Mesodermal cell (in vitro differentiated cells): ENCODE results near the gene FAM228A.

Experiments used
- H3K27ac ChIP-seq: 2 replicates; pipeline ENCODE4 v1.7.0; 2013; ENCODE audit warnings: mild to moderate bottlenecking, low read depth, low read length, moderate library complexity; ENCODE audit not compliant: severe bottlenecking
- H3K36me3 ChIP-seq: 2 replicates; pipeline ENCODE4 v1.7.1; 2013; ENCODE audit warnings: mild to moderate bottlenecking, low read length, moderate library complexity; ENCODE audit not compliant: control insufficient read depth, insufficient read depth
- H3K4me1 ChIP-seq: one replicate; pipeline ENCODE4 v1.7.1; 2013; ENCODE audit warnings: mild to moderate bottlenecking, low read length; ENCODE audit not compliant: insufficient read depth, control insufficient read depth, poor library complexity, severe bottlenecking
- H3K4me3 ChIP-seq: 2 replicates; pipeline ENCODE4 v1.7.0; 2013; ENCODE audit warnings: low read length, control low read depth, mild to moderate bottlenecking; ENCODE audit not compliant: insufficient read depth, poor library complexity, severe bottlenecking; ENCODE audit errors: extremely low read depth
- H3K9me3 ChIP-seq: 2 replicates; pipeline ENCODE4 v1.7.1; 2013; ENCODE audit warnings: mild to moderate bottlenecking, low read length, moderate library complexity; ENCODE audit not compliant: control insufficient read depth
- WGBS, 2 experiments: methylation state at CpG; one replicate each; pipeline ENCODE4 v1.1.5; 2013; ENCODE audit warnings: missing lambda C conversion rate in 2 of 2; ENCODE audit not compliant: insufficient coverage in 2 of 2; 5-methylcytosine and 5-hydroxymethylcytosine counted together

Gene FAM228A

GRCh38 chr2:24222946-24223345 lies 48.1 kb downstream of the FAM228A start:
- Histone ChIP-seq H3K4me1 (peaks cover 5% of the 10 kb centered on the region), H3K36me3 (no peaks in the 10 kb centered on the region), H3K27ac (no peak overlapping the region), H3K4me3 (no peak overlapping the region), H3K9me3 (no peaks in the 10 kb centered on the region)
- WGBS, 2 experiments: 66 to 68% methylated on average over 4 of the region's 6 CpGs

GRCh38 chr2:24225499-24226242 lies 50.8 kb downstream of the FAM228A start:
- H3K9me3 ChIP-seq: no peaks in the 10 kb centered on the region
- no peaks in the 10 kb centered on the region for H3K36me3 ChIP-seq
- WGBS, 2 experiments: 92 to 95% methylated on average over 7 of the region's 9 CpGs
- no peak overlapping the region for H3K27ac ChIP-seq
- H3K4me1 ChIP-seq: no peaks in the 10 kb centered on the region
- no peak overlapping the region for H3K4me3 ChIP-seq

- WGBS, 2 experiments: no CpG with 5 or more reads among the region's 1 CpG
Observed at GRCh38 chr2:24228470-24228869, 53.6 kb downstream of the FAM228A start.

GRCh38 chr2:24231461-24231881 lies 56.6 kb downstream of the FAM228A start:
- no peak overlapping the region for H3K27ac ChIP-seq

More at GRCh38 chr2:24228470-24228869, 53.6 kb downstream of the FAM228A start:
- Histone ChIP-seq H3K36me3 (no peaks in the 10 kb centered on the region), H3K9me3 (no peaks in the 10 kb centered on the region), H3K27ac (no peak overlapping the region), H3K4me1 (no peaks in the 10 kb centered on the region), H3K4me3 (no peak overlapping the region)

GRCh38 chr2:24233321-24233720 lies 58.5 kb downstream of the FAM228A start:
- H3K27ac ChIP-seq: no peak overlapping the region
- H3K36me3 ChIP-seq: no peaks in the 10 kb centered on the region
- no peaks in the 10 kb centered on the region for H3K9me3 ChIP-seq
- H3K4me1 ChIP-seq: no peaks in the 10 kb centered on the region
- no peak overlapping the region for H3K4me3 ChIP-seq
- 100% methylated on average over 1 to 2 of the region's 2 CpGs for WGBS, 2 experiments

More at GRCh38 chr2:24231461-24231881, 56.6 kb downstream of the FAM228A start:
- Histone ChIP-seq H3K9me3 (no peaks in the 10 kb centered on the region), H3K36me3 (no peaks in the 10 kb centered on the region), H3K4me3 (no peak overlapping the region), H3K4me1 (no peaks in the 10 kb centered on the region)
- WGBS, 2 experiments: 93 to 100% methylated on average over 3 to 4 of the region's 4 CpGs

DNA sequence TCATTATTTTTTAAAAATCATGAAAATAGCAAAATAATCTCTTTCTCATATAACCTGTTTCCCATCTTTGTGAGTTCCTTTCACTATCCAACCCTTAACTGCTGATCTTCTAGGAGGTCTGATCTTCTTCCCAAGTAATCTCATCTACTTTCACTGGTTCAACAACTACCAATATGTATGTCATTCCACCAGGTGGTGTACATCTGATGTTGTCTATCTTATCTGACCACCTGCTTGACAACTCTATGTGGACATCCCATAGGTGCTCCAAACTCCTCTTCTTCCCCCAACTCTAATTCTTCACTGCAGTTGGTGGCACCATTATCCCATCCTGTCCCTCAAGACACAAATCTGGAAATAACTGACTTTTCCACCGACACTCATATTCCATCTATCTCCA lies 62.5 kb downstream of the FAM228A start:
- Histone ChIP-seq H3K4me3 (no peak overlapping the region), H3K36me3 (no peaks in the 10 kb centered on the region), H3K9me3 (no peaks in the 10 kb centered on the region), H3K4me1 (no peaks in the 10 kb centered on the region), H3K27ac (no peak overlapping the region)
- WGBS, 2 experiments: 100% methylated on average over 1 of the region's 1 CpG

GRCh38 chr2:24238158-24238557 lies 63.3 kb downstream of the FAM228A start:
- H3K4me3 ChIP-seq: no peak overlapping the region
- no peaks in the 10 kb centered on the region for H3K36me3 ChIP-seq
- no peak overlapping the region for H3K27ac ChIP-seq
- no peaks in the 10 kb centered on the region for H3K4me1 ChIP-seq
- H3K9me3 ChIP-seq: no peaks in the 10 kb centered on the region
- WGBS, 2 experiments: no CpG with 5 or more reads among the region's 2 CpGs

- Histone ChIP-seq H3K36me3 (no peaks in the 10 kb centered on the region), H3K4me3 (no peak overlapping the region), H3K27ac (no peak overlapping the region), H3K9me3 (no peaks in the 10 kb centered on the region), H3K4me1 (no peaks in the 10 kb centered on the region)
- no CpG with 5 or more reads among the region's 1 CpG for WGBS, 2 experiments
Observed at GRCh38 chr2:24239553-24239952, 64.7 kb downstream of the FAM228A start.
